ENCODE results near the gene PUDP.

- TF ChIP-seq CTCF (IDR thresholded peaks at IDR 0.05; ENCODE audit: low read depth, low read length, poor library complexity, severe bottlenecking): no peak
- no peak for TF ChIP-seq EZH2phosphoT487 (IDR thresholded peaks at IDR 0.05; ENCODE audit: borderline replicate concordance, low read length)
Observed at GRCh38 chrX:7112071-7112470, 35.9 kb downstream of the PUDP start.

Data from DOHH2 (cell line).